ENCODE results near the gene NXPH1.

DNA sequence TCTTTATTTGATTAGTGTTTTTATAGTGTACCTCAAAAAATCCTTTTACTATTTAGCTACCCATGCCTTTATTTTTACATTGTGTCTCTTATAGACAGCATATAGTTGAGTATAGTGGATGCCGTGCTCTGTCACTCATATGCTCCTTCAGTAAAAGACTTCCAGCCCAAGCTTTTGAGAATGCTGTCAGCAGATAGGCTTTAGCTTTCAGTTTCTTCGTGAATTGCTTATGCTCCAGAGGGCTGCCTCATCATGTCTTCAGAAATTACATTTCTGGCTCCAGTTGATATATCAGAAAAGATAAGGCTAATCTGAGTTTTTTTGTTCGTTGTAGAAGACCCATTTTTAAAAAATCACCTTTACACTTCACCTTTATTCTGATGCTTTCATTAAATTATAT, 332.0 kb downstream of the NXPH1 start:
- no peak for TF ChIP-seq NCOA2 (IDR thresholded peaks at IDR 0.05; ENCODE audit: partially characterized antibody in 2 of 2)
- TF ChIP-seq CREB1 (IDR thresholded peaks at IDR 0.05) = no peak
- TF ChIP-seq CREB1 (CRISPR knock-in tag; IDR thresholded peaks at IDR 0.05) = no peak
